ENCODE data around the gene MAJIN.

Gene MAJIN

DNA sequence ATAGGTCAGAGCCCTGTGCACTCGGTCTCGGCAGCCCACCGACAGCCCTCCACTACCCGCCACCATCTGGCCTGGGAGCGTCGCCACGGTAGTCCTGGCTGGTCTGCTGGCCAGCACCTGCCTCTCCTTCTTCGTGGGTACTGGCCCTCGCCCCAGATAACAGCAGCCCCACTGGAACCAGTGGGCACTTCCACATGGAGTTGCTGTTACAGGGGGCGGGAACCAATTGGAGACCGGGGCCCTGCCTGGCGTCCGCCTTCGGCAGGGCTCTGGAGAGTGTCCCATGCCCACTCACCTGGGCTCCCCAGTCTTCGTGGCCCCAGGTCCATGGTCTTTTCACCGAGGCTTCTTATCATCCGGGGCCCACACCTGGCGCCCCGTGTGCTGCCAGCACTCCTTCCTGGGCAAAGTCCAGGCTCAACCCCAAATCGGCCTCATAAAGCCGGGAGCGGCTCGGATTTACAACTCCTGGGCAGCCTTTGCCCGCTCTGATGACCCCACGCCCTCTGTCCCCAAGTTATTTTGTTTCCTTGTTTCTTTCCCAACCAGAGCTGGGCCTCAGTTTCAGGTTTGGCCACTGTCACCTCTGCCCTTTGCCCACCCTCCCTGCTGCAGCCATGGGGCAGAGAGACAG lies 80.6 kb downstream of the MAJIN start:
- DNase-seq: no peak

DNA sequence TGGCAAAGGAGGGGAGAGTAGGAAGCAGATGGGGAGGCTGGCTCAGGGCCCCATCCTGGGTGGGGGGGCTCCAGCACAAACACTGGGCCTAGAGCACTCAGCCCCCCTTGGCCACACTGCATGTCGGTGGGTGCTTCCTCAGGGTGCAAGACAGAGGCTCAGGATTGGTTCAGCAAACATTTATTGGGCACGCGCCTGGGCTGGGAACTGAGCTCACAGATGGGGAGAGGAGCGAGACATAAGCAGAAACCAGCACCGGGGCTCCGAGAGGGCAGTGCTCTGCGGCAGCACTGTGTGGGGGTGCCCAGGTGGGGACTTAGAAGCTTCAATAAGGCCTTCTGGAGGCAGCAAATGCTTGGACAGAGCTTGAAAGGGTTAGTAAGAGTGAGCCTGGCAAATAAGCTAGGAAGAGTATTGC lies 81.4 kb downstream of the MAJIN start:
- DNase-seq: no peak

DNA sequence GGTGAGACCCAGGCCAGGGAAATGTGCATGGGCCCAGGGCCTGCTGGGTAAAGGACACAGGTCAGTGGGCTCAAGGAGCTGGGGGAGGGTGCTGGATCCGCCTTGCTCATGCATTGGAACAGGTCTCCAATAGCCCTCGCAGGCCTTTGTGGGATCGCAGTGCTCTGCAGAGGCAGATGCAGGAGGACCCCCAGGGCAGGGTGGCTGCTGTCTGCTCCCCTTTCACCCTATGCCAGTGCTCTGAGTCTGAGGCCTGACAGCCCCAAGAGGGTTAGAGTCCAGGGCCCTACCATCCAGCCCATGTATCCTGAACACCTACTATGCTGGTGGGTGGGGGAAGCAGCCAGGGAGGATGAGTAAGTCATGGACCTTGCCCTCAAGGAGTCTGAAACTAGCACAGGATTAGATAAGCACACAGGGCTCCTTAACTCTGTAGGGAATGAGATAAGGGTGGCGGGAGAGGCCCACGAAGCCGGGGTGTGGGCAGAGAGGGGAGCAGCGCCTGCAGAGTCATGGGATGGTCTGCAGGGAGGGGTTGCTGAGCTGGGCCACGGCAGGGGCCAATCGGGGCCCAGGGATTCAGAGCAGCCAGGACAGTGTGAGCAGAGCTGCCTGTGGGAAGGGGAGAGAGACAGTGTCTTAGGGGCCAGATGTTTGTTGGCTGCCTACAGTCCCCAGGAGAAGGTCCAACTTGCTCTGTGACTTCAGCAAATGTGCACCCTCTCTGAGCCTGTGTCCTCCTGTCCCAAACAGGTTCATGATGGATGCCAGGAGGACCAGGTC lies 83.0 kb downstream of the MAJIN start:
- DNase-seq: no peak

DNA sequence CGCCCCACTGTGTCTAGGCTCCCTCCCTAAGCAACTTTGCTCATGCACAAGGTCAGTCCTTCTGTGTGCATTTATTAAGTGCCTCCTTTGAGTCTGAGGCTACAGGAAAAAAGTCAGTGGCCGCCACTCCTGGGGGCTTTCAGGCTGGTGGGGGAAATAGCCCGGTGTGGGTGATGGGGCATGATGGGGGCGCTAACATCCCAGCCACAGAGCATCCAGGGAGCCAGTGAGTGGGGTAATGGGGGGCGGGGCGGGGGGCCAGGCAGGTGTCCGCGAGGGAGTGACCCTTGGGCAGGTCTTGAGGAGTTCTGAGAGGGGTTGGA lies 83.5 kb downstream of the MAJIN start:
- DNase-seq: no peak

All from NCI-H526 treated with DMSO at 0.1 percent for 48 hours (cell line).